T47D (cell line): ENCODE data around the gene VPS26B.
"Not testable (repeated sequence)": the region's sequence is repeated elsewhere in the genome, so short reads cannot be mapped to it uniquely, and the experiment has no call there.

Experiments
- DNase-seq, 2 experiments: peaks; one replicate each; pipeline versions ENCODE4 v3.0.0 to v3.0.0-alpha.2; 2011 to 2012; ENCODE audit warnings: low read depth in 1 of 2, low spot score in 1 of 2
- JUND ChIP-seq: IDR thresholded peaks from 2 replicates; pipeline ENCODE4 v1.6.1; 2012; ENCODE audit warnings: low read depth
- in situ Hi-C: cut with HindIII; loops from 2 replicates; pipeline ENCODE4 v1.10.0; 2016; ENCODE audit warnings: low sequenced_read_pairs, low pct_unique_long_range_greater_than_20kb

The VPS26B gene

GRCh38 chr11:134270250-134270714 is 45.8 kb downstream of the VPS26B start:
- TF ChIP-seq JUND: no peak
- in situ Hi-C loops: no loop called here
- peak; percentile 66 to 76 for DNase-seq

DNA sequence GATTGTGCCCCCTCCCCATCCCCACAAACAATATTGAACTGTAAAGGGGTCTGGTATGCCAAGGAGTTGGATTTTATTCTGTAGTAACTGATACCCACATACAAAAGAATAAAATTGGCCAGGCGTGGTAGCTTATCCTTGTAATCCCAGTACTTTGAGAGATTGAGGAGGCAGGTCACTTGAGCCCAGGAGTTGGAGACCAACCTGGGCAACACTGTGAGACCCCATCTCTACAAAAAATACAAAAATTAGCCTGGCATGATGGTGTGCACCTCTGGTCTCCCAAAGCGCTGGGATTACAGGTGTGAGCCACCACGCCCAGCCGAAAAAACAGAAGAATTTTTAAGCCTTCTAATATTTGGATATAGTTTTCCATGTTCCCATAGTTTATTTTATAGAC is 47.5 kb downstream of the VPS26B start:
- in situ Hi-C loops: no loop called here
- TF ChIP-seq JUND: no peak
- no peak for DNase-seq

- DNase-seq: no peak
These were observed 48.2 kb downstream of the VPS26B start for GRCh38 chr11:134272381-134273316.

DNA sequence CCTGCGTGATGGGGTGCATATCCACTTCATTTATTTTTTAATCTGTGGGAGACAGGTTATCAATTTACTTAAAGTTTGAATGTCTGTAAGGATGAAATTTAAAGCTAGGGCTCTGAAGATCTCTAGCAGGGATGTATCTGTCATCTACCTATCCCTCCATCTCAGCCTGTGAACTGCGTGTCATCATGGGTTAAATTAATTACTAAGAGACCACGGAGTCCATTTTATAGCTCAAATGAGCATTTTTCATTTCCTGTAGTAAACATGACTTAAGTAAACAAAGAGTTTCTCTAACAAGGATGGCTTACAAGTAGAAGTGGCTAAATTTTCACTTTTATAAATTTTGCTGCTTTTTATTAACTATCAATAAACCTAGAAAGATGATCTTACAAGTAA is 48.8 kb downstream of the VPS26B start:
- in situ Hi-C loops: no loop called here
- no peak for DNase-seq
- no peak for TF ChIP-seq JUND

More at GRCh38 chr11:134272381-134273316, 48.2 kb downstream of the VPS26B start:
- in situ Hi-C loops: no loop called here
- TF ChIP-seq JUND: no peak

GRCh38 chr11:134275188-134275533 is 50.7 kb downstream of the VPS26B start:
- no peak for TF ChIP-seq JUND
- in situ Hi-C loops: no loop called here
- DNase-seq: no peak

DNA sequence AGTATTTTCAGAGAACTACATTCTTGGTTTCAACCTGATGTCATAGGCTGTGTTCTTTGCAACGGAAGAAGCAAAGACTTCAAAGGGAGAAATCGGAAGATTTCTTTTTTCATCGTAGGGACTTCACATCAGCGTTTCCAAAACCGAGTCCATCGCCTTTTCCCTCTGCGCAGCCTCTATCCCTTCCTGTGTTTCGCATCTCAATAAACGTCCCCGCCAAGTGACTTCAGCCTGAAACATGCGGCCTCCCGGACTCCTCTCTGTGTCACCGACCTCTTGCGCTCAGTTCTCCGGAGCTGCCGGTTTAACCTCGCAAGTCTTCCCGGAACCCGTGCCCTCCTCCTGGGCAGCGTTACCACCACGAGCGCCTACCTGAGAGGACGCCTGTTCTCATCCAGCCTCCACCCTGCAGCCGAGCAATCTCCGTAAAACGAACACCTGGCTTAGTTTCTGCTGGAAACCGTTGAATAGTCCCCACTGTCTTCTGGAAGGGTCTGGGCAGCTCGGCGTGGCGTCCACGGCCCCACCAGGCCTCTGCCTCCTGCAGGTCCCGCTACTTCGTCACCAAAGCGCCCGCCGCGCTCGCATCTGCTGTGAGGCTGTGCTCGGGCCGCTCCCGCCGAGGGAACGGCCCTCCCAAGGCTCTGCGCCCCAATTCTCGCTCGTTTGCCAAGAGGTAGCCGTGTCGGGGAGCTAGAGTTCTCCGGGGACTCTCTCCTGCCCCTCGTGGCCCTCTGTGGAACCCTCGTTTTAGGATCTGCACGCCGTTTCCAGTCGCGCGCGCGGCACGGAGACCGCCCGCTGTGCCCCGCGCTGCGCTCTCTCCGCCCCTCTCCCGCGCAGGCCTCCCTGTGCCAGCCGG is 51.3 kb downstream of the VPS26B start, which contains the start of gene GLB1L3:
GLB1L3 (plus strand) TSS at position 846 of the 862 bp plus-strand sequence. CDS start 362 bp downstream, outside the sequence.
- in situ Hi-C loops: no loop called here
- DNase-seq: no peak
- TF ChIP-seq JUND: no peak

DNA sequence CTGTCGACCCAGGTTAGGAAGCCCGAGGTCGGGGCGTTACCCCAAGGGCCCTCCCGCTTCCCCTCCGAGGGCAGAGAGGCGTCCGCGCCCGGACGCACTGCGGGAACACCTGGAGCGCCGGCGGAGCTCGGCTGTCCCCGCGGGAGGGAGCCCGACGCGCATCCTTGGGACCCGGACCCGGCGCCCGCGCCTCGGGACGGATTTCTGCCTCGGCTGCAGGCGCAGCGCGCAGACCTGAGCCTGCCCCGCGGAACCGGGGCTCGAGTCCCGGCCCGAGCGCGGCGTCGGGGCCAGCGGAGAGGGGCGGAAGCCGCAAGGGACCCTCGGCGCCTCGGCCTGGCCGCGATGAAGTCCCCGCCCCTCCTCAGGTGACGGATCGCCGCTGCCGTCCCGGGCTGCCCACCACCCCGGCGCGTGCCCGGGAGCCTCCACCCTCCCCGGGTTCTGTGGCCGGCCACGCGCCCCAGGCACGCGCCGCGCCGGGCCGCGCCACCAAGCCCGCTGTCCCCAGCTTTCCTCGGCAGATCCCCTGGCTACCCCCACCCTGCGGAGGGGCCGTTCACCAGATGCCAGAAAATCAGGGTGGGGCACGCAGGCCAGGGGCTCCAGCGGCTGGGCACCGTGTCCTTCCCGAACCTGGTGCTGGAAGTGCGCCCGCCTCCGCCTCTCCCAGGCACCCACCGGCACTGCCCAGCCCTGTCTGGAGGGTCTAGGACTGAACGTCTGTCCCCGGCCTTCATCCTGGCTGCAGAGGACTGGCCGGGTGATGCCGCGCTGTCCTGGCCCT is 52.1 kb downstream of the VPS26B start:
- in situ Hi-C loops: no loop called here
- no peak for DNase-seq
- TF ChIP-seq JUND: no peak

DNA sequence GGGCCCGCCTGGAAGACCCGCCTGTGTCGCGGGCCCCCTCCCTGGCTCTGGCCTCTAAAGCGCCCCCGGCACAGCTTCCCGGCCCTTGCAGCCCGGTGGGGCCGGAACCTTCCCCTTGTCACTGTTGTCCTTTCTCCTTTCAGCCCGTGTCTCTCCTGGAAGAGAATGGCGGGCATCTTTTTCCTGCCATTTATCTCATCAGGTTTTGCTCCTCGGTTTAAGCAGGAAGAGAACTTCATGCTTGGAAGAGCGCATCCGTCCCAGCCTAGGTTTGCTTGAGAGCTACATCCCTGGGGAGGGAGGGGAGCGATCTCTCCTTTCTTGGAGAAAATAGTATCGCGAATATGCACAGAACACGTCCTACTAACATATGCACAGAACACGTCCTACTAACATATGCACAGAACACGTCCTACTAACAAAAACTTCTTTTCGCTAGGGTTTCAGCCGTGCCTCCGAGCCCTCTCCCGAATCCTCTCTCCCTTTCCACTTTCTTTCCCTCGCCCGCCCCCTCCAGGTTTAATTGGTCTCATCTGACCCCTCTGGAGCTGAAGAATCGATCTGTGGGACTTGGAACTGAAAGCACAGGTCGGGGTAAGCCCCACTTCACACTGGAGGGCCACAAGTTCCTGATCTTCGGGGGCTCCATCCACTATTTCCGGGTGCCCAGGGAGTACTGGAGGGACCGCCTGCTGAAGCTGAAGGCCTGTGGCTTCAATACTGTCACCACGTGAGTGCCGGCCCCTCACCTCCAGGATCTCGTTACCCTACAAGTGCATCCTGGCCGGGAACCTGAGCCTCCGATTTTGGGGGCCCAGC is 52.9 kb downstream of the VPS26B start:
- TF ChIP-seq JUND: no peak
- DNase-seq: no peak
- in situ Hi-C loops: no loop called here

GRCh38 chr11:134278356-134278755 is 53.9 kb downstream of the VPS26B start:
- DNase-seq: no peak
- in situ Hi-C loops: no loop called here
- no peak for TF ChIP-seq JUND

DNA sequence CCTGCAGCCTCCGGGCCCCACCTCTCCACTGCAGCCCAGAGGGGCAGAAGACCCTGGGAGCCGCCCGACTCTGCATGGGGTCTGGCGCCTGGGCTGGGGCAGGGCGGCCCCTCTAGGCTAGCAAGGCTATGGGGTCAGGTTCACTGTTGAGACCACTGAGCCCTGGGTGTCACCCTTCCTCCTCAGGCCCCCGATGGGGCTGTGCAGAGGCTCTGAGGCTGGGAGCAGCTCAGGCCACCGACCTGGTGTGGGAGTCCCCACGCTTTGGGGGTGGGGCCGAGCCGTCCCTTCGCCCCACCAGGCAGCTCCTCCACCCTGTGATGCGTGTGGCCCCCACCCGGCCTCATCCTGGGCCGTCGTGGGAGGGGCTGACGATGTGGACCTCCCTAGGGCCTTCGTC is 57.2 kb downstream of the VPS26B start:
- in situ Hi-C loops, DNase-seq: not testable (repeated sequence)

DNA sequence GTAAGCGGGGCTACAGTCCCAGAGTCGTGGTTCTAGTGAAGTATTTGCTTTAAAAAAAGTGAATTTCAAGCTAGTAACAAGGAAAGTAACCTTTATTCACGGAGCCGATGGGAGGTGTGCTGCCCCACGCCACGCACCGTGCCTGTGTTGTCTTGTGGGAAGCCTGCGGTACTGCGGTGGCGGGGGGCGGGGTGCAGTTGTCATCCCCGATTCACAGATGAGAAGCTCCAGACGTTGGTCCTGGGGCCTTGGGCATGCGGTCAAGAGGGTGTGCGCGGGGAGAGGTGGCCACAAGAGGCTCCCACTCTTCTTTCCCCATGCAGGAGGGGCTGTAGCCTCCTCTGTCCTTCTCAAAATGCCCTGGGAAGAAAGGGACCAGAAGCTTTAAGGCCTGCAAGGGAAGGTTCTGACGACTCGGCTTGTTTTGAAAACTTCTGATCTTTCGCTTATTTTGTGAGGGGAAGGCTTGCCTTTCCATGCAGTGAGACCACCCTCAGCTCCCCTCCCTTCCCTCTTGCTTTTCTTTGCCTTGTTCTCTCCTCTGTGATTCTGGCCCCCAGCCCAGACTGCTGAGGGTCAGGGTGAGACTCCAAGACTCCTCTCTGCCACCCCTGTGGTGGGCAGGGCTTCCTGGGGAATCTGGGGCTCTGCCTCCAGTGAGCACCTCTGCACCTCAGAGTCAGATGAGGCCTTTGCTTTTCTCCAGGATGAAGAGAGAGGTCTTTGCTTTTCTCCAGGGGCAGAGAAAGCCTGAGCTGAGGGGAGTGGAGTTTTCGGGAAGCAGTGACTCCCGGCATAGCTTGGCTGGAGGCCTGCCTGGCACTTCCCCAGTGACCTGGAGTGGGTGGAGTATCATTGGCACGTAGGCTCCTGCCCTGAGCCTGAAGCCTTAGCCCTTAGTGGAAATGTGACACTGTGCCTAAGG is 57.9 kb downstream of the VPS26B start:
- DNase-seq: peak in 1 of 2 experiments; percentile 52
- no peak for TF ChIP-seq JUND
- in situ Hi-C loops: no loop called here
